ELR (cell line): ENCODE results near the gene TMEM178A.
A peak's percentile ranks its signal among the peaks of the same experiment; 100 is the strongest.

ENCODE experiments used
- DNase-seq: peaks from one replicate; pipeline ENCODE4 v3.0.0-alpha.2; 2015; ENCODE audit warnings: low read depth

TMEM178A gene

DNA sequence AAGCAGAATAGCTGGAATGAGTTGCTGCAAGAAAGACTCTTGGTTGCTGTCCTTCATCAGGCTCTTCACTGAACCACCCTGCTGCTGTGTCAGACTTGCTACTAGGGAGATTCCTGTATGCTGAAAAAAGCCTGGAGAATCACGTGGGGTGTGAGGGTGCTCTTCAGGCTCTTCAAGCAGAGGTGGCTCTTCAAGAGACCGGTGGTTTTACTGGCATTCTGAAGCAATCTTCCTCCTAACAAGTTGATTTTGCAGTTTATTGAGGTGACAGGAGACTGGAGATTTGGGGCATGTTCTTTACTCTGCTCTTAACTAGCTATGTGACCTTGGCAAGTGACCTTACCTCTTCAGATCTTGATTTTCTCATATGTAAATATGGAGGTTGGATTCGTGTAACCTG is 14.1 kb downstream of the TMEM178A start:
- DNase-seq: no peak

DNA sequence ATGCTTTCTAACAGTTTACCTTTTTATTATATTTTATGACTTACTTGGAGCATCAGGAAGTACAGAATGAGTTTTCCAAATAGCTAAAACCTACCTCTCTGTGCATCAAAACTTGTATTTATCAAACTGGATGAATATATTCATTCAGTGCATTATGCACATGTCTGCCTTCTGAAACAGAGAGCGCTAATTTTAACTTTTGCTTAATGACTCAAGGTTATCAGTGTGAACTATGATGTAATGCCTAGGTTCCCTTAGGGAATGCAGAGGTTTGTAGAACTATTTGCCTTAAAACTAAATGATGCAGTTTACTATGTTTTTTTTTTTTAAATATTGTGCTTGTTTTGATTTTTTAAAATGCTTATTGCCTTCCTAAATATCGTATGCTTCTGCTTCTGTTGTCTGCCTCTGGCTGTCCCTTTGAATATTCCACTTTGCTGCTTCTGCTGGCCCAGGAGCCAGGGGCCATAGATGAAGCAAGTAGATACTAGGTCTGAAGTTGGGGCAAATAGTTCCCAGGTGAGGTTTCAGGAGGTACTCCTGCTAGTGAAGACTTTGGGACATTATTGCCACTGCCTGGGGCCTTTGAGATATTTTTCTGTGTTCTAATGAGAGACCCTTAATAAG is 16.5 kb downstream of the TMEM178A start:
- DNase-seq: no peak

DNA sequence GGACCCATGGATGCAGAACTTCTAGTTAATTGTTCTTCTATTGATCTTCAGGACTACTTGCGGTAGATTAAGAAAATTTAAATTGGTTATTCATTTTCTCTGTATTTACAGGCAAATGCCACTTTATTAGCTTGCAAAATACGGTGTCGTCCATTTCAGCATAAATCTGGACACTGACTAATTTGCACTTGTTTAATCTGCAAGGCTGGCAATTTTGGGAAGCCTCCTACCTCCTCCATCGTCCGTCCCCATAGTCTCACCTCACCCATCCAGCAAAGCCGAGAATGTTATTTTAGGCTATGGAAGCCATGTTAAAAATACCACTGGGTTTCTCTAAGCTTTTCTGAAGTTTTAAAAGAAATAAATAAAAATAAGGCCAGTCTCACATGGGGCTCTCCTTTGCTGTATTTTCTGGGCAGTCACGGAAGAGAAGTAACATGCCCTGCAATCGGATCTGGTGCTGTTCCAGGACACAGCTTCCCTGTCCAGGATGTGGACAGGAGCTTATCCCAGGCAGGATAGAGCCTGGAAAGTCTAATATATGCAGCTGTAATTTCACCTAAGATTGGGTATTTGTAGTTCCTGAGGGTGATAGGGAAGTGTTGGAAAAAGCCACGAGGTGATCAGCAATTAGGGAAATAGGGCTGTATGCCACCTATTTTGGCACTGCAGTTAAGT is 17.4 kb downstream of the TMEM178A start:
- DNase-seq: no peak

- no peak for DNase-seq
Observed at GRCh38 chr2:39684464-39684863, 18.7 kb downstream of the TMEM178A start.

DNA sequence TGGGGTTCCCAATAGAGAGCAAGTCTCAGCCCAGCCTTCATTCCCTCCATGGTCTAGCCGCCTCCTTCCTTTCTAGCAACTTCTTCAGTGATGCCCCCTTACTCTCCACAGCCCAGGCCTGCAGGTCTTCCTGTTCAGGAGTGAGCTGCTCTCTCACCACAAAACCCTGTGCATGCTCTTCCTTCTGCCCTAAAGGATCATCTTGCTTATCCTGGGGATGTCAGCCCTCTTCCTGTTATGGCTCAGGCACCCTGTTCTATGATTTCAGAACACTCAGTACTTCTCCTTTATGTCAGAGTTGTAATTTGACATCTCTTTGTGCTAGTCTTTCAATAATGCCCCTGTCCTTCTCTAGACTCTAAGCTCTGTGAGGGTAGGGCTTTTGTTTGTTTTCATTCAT is 19.4 kb downstream of the TMEM178A start:
- no peak for DNase-seq

DNA sequence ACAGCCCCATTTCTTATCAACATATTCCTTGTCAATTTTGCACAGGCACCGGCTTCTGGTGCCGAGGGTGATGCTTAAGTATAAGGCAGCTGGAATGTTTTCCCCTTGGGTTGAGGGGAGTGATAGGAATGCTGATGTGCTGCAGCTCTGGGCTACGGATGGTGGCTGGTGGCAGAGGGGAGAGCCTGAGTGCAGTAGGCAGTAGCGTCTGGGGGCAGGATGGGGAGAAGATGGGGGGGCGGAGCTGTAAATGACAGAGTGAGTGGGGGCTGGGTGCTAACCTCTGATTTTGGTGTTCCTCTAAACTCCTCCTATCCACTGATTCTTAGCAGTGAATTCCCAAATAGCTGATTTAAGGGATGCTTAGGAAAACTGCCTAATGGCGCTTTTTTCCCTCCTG is 20.7 kb downstream of the TMEM178A start:
- DNase-seq: no peak

DNA sequence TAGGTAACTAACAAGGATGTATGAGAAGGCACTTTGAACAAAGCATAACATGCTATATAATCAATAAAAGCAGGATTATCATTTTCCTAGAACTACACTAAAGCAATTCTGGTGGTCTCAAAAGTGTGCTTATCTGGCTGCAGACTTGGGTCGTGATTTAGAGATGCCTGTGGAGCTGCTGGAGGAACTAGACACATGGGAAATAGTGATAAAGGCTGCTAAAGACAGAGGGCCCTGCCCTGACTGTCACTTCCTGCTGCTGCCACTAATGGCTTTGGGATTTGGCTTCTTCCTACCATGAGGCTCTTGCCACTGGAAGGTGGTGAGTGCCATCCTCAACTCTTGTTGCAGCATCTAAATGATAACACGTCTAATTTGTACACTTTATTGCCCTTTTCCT is 22.5 kb downstream of the TMEM178A start:
- DNase-seq: peak; percentile 25

DNA sequence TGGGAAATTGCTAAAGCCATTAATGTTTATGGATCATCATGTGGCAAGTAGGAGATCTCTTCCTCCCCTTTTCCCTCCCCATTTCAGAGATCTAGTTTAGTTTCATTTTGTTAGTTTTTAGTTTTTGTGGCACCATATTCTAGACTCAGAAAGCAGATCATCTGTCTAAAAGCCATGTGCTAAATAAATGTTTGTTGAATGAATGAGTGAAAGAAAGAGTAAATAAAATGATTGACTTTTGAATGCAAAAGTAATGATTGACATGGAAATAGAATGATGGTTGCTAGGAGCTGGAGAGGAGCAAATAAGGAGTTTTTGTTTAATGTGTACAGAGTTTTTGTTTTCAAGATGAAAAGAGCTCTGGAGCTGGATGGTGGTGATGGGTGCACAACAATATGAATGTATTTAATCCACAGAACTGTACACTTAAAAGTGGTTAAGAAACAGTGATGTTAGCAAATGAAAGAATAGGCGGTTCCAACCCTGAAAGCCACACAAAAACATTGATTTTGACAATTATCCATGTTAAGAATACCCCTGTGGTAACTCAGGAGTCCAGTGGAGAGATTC is 23.6 kb downstream of the TMEM178A start:
- no peak for DNase-seq

GRCh38 chr2:39689876-39690275 is 24.2 kb downstream of the TMEM178A start:
- peak; percentile 10 for DNase-seq

DNA sequence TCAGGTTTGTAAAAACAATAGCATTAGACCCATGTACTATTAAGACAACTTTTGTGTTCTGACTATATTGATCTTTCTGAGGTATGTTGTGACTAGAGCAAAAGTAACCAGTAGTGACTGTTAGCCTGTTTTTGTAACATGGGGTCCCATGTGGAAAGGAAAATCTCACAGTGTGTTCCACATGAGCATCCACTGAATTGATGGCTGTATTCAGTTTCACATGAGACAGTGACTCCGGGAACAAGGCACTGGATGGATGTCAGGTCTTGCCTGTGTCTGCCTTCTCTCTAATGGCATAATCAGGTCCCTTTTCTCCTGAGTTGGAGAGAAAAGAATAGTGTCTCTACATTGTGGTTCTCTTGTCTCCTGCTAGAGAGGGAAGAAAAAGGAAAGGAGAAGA is 27.5 kb downstream of the TMEM178A start:
- DNase-seq: no peak

DNA sequence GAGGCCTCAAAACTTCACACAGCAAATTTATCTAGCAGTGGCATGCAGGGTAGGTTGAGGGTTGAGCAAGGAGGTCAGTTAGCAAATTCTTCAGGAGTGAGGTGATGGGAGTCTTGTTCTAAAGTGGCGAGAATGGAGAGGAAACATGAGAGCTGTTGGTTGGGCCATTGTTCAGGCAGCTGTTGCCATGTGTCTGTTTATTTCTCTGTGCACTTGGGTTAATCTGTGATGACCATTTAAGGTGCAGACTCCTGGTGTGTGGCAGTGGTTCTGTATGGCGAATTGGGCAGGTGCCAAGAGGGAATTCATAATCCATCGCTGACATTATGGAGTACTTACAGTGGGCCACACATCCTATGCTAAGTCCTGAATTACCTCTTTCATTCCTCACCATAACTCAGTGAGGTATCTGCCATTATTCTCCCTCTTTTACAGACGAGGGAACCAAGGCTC is 30.4 kb downstream of the TMEM178A start:
- DNase-seq: peak; percentile 44

- peak; percentile 72 for DNase-seq
Observed at GRCh38 chr2:39696838-39697237, 31.1 kb downstream of the TMEM178A start.

DNA sequence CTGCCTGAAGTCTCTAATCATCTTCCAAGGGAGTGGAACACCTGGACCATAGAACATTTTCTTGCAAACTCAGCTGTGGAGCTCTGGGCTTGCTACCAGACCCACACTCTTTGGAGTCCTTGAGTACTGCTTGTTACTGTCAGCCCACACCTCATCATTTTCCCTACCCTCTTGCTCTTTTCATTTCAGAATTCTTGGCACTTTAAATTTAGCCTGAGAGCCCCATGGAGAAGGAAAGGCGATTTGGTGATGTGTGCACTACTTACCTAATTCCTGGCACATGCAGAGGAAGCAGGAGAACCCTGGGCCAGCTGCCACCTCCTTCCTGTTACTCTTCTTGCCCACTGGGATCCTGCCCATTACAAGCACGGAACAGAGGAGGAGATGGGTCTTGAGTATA is 31.7 kb downstream of the TMEM178A start:
- DNase-seq: no peak

- DNase-seq: no peak
Observed at GRCh38 chr2:39701137-39701536, 35.4 kb downstream of the TMEM178A start.

DNA sequence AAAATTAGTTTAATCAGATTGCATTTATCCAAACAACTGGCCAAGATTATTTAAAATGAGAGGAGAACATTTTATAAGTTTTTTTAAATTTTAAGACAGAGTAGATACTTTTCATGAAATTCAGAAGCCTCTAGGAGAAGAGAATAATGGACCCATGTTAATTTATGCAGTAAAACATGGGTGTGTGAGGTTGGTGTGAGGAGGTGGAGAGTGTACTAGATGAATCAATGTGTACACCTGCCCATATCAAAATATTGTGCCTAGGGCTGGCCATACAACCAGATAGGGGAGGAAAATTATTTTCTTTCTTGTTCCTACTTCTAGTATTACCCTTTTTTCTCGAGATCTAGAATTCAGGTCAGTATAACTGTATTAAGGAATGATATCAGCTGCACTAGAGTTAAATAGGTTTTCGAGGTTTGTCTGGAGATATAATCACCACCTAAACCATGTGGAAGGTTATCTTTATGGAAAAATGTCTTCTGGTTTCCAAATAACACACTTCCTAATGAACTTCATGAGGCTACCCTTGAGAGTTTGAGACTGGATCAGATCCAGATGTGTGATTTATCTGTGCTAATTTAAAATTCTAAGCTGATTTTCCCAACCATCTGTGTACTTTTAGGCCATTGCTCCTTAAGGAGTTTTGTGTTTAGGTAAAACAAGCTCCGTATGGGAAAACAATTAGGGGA is 37.6 kb downstream of the TMEM178A start:
- no peak for DNase-seq

DNA sequence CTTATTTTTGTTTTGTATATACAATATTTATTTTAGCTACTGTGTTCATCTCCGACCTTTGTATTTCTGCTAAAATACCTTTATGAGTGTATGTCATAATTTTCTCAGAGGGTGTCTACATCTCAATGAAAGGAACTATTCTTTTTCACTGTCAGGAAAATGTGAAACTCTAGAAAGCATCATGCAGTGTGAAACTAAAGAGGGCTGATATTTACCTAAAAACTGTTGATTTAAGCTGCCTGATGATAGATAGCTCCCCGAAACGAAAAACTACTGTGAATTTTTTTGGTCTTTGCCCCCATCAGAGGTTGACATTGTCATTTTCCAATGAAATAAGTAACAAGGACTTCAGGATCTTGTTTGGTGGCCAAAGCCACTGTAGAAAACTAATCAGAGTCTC is 38.8 kb downstream of the TMEM178A start:
- DNase-seq: no peak

DNA sequence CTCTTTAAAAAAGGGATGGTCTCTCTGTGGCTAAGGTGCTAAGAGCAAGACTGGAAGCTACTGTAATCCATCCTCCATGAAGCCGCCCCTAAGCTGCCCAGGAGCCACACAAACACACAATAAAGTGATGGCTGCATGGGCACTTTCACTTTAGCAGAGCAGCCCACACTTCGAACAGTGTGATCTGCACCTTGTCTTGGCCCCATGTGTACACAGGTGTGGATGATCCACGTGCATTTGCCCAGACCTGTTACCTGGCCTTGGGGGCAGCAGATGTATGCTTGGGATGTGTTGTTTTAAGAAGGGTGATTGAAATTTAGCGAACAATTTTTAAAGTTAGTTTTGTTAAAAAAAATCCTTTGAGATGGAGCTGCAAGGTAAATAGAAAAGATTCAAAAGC is 39.9 kb downstream of the TMEM178A start:
- no peak for DNase-seq

DNA sequence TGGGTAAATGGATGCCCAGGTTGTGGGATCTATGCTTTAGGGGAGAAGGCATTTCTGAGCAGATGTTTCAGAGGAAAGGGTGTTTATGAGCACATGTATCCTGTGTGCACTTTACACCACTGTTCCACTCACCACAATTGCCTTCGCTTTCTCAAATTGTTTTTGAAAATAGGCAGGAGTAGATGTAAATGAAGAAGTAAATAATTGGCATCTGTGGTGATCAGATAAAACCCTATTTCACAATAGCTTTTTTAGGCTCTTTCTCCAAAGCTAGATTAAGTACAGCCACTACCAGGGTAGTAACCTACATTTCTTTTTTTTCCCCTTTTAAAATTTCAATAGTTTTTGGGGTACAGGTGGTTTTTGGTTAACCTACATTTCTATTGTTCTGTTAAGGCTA is 40.6 kb downstream of the TMEM178A start:
- DNase-seq: no peak

DNA sequence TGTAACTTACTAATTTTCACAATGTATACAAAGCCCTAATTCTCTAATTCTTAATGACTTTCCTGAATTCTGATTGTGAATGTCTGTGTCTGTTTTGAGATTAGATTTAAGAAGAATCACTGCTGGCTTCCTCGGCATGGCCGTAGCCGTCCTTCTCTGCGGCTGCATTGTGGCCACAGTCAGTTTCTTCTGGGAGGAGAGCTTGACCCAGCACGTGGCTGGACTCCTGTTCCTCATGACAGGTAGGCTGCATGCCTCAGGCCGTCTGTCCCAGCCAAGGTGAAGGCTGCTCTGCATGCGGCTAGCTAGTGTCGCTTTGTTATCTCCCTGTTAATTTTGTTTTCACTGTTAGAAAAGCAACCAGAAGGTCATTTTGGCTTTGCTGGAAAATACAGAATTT is 41.2 kb downstream of the TMEM178A start:
- DNase-seq: no peak

DNA sequence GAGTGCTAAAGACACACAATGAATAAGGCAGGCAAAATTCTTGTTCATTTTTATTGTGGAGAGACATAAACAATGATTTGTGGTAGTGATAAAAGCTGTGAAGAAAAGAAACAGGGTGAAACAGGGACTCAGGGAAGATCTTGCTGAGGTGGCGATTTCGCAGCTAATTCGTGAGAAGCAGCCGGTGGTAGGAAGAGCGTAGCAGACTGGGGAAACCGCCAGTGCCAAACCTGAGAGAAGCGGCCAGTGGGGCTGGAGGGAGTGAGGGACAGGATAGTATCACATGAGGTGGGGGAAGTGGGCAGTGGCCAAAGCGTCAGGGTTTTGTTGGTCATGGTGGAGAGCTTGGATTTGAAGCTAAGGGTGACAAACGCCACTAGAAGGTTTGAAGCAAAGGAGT is 42.3 kb downstream of the TMEM178A start:
- no peak for DNase-seq

- DNase-seq: no peak
Observed at GRCh38 chr2:39710807-39711206, 45.1 kb downstream of the TMEM178A start.

GRCh38 chr2:39712953-39713352 is 47.2 kb downstream of the TMEM178A start:
- DNase-seq: no peak

GRCh38 chr2:39715095-39715494 is 49.4 kb downstream of the TMEM178A start:
- no peak for DNase-seq
